Measurements from ENCODE around the gene NUAK2.

NUAK2 gene

DNA sequence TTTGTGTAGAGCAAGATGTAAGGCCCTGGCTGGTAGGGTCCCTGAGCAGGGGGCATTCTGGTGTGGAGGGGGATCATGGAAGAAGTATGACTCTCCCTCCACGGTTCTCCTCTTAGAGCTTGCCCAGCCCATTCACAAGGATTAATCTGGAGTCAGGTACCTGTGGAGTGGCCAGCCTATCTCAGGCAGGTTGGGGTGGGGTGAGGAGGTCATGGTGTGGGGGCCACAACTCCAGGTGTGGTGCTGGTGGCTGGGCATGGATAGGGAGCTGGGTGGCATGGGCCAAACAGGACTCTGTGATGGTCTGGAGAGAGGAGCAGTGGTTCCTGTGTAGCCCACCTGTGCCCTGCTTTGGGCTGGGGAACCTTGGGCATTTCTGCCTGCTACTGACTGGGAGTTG, 61.5 kb downstream of the NUAK2 start:
- TF ChIP-seq, protein P1, sequence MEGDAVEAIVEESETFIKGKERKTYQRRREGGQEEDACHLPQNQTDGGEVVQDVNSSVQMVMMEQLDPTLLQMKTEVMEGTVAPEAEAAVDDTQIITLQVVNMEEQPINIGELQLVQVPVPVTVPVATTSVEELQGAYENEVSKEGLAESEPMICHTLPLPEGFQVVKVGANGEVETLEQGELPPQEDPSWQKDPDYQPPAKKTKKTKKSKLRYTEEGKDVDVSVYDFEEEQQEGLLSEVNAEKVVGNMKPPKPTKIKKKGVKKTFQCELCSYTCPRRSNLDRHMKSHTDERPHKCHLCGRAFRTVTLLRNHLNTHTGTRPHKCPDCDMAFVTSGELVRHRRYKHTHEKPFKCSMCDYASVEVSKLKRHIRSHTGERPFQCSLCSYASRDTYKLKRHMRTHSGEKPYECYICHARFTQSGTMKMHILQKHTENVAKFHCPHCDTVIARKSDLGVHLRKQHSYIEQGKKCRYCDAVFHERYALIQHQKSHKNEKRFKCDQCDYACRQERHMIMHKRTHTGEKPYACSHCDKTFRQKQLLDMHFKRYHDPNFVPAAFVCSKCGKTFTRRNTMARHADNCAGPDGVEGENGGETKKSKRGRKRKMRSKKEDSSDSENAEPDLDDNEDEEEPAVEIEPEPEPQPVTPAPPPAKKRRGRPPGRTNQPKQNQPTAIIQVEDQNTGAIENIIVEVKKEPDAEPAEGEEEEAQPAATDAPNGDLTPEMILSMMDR (IDR thresholded peaks at IDR 0.05; ENCODE audit: control insufficient read depth, extremely low read depth, insufficient read depth) = no peak
- H3K4me3 ChIP-seq (ENCODE audit: low read depth, low read length) = no peak overlapping the region
- no peak for DNase-seq (ENCODE audit: low read depth)

DNA sequence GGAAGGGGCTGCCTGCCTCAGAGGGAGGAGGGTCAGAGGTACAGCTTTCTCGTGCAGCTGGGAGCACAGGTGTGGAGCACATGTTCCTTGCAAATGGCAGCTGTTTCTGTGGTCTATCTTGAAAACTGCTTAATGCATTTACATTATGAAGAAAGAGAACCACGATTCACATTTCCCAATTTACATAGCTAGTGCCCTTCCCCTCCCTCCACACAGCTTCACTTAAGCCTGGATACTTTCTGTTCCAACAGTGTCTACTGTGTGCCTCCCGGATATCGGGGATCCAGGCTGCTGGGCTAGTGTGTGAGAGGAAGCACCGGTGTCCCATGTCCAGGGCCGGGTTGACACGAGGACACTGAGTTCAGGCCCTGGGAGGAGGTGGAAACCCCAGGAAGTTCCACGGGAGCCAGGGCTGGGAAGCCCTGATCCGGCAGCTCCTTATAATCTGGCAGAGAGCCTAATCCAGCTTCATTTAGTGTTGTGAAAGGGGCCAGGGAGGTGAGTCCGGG, 62.2 kb downstream of the NUAK2 start:
- no peak overlapping the region for H3K4me3 ChIP-seq (ENCODE audit: low read depth, low read length)
- no peak for DNase-seq (ENCODE audit: low read depth)
- TF ChIP-seq, protein P1 (IDR thresholded peaks at IDR 0.05; ENCODE audit: control insufficient read depth, extremely low read depth, insufficient read depth) = no peak

DNA sequence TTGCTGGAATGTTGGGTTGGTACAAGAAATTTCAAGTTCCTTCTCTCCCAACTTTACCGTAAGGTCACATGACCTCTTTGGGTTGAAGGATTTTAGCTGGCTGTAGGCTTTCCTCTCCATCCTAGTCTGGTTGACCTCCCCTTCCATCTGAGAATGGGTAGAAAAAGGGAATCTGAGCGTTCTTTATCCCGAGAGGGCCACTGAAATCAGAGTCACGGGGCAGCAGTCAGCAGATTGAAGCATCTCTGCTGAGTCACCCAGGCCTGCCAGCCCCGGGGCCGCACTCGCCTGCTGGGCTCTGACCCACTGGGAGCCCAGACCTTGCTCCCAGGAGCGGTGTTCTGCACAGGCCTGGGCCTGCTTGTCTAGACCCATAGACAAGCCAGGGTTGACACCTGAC, 62.8 kb downstream of the NUAK2 start:
- H3K4me3 ChIP-seq (ENCODE audit: low read depth, low read length) = no peak overlapping the region
- DNase-seq (ENCODE audit: low read depth) = no peak
- TF ChIP-seq, protein P1 (IDR thresholded peaks at IDR 0.05; ENCODE audit: control insufficient read depth, extremely low read depth, insufficient read depth) = no peak

DNA sequence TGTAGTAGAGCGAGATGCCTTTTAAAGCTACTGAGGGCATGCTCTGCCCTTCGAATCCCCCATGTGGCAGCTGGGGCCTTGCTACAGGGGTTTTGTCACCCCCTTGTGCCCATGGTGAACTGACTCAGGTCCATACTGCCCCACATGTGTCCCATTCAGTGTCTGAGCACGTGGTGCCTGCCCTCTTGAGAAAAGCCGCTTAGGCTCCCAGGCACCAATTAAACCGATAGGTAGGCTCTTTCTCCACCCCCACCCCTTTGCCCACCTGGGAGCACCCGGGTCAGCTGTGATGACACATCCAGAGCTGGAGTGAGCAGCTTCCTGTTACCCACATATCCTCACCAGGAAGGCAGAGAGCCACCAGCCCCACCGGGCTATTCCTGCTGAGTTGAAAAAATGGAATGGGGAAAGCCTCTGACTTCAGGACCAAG, 63.3 kb downstream of the NUAK2 start:
- TF ChIP-seq, protein P1 (IDR thresholded peaks at IDR 0.05; ENCODE audit: control insufficient read depth, extremely low read depth, insufficient read depth) = no peak
- no peak for DNase-seq (ENCODE audit: low read depth)

DNA sequence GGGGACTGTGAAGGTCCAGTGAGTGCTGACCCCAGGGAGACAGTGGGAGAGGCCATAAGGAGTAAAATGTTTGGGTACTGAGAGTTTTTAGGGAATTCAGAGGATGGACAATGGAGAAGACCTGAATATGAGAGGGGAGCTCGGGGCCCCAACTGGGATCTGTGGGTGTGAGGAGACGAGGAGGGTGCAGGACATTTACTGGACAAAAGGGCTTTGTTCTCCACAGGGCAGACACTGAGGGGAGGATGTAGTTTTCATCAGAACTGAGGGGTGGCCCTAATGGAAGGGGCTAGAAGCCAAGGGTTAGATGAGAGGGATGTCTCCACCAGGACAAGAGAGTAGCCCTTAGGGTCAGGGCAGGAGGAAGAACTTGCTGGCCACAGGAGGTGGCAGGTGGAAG, 63.8 kb downstream of the NUAK2 start:
- TF ChIP-seq, protein P1 (IDR thresholded peaks at IDR 0.05; ENCODE audit: control insufficient read depth, extremely low read depth, insufficient read depth) = no peak
- DNase-seq (ENCODE audit: low read depth) = no peak
- H3K4me3 ChIP-seq (ENCODE audit: low read depth, low read length) = no peak overlapping the region

More for the DNA sequence above, 63.3 kb downstream of the NUAK2 start:
- H3K4me3 ChIP-seq (ENCODE audit: low read depth, low read length) = no peak overlapping the region

DNA sequence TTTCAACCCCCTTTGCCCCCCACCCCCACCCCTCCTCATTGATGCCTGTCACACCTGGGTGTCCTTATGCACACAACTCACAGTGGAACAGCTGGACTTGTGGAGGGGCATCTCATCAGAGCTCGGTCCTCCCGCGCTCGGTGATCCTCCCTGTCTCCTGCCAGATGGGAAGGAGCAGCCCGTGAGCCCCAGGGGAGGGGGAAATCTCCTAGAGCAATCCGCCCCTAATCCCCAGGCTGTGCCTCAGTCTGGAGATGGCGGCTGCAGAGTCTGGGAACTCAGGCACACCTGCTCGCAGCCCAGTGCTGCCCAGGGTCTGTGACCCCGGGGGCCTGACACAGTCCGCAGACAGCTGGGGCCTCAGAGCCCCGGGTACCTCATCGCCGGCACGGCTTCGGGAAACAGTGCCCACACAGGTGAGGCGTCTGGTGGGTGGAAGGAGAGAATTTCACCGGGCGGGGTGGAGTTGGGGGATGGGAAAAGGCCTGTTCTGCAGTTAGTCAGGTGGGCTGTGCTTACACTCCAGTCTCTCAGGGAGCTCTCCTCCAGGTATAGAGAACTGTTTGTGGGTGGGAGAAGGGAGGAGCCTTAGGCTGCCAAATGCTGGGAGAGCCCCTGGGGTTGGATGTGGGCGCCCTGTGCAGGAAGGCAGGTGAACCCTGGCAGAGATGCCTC, 64.5 kb downstream of the NUAK2 start:
- TF ChIP-seq, protein P1 (IDR thresholded peaks at IDR 0.05; ENCODE audit: control insufficient read depth, extremely low read depth, insufficient read depth) = no peak
- H3K4me3 ChIP-seq (ENCODE audit: low read depth, low read length) = no peak overlapping the region

More for the DNA sequence above, 64.5 kb downstream of the NUAK2 start:
- DNase-seq (ENCODE audit: low read depth) = no peak

Measured in LNCaP clone FGC (cell line).